H7 (cell line): Measurements from ENCODE around the gene PTX4. TPM values are rescaled to one million over a fixed set of nuclear protein-coding genes. Genes with fewer than 3 reads are reported as not detected.
A peak's percentile ranks its signal among the peaks of the same experiment; 100 is the strongest.

Experiments
- DNase-seq: peaks from one replicate; pipeline ENCODE4 v3.0.0; 2012
- H3K27me3 ChIP-seq: 2 replicates; pipeline ENCODE4 v1.6.0; 2011; ENCODE audit warnings: mild to moderate bottlenecking, low read length; ENCODE audit not compliant: control insufficient read depth, insufficient read depth
- H3K36me3 ChIP-seq: replicated peaks from 2 replicates; pipeline ENCODE4 v1.5.1; 2011; ENCODE audit warnings: low read length; ENCODE audit not compliant: control insufficient read depth, insufficient read depth
- H3K4me3 ChIP-seq: 2 replicates; pipeline ENCODE4 v1.5.1; 2011; ENCODE audit warnings: low read depth, mild to moderate bottlenecking, control low read depth, low read length, moderate library complexity; ENCODE audit not compliant: insufficient read depth
- total RNA-seq: library from RNA; depleted of rRNA; stranded (reverse); fragments of >200 nt; shearing (Covaris generic); gene quantifications from 2 replicates; pipeline ENCODE4 v1.2.3, GENCODE V29; 2014

The PTX4 gene
- total RNA-seq, 1 experiment from 2014 or later = not detected

- peaks cover 4% of the 10 kb centered on the region for H3K36me3 ChIP-seq
- H3K27me3 ChIP-seq = no peaks in the 10 kb centered on the region
- DNase-seq = no peak
- H3K4me3 ChIP-seq = no peak overlapping the region
Observed at GRCh38 chr16:1457489-1458245, 31.1 kb downstream of the PTX4 start.

- no peaks in the 10 kb centered on the region for H3K27me3 ChIP-seq
- H3K4me3 ChIP-seq = no peak overlapping the region
- DNase-seq = no peak
- peaks cover 4% of the 10 kb centered on the region for H3K36me3 ChIP-seq
Observed at GRCh38 chr16:1456951-1457350, 31.8 kb downstream of the PTX4 start.

DNA sequence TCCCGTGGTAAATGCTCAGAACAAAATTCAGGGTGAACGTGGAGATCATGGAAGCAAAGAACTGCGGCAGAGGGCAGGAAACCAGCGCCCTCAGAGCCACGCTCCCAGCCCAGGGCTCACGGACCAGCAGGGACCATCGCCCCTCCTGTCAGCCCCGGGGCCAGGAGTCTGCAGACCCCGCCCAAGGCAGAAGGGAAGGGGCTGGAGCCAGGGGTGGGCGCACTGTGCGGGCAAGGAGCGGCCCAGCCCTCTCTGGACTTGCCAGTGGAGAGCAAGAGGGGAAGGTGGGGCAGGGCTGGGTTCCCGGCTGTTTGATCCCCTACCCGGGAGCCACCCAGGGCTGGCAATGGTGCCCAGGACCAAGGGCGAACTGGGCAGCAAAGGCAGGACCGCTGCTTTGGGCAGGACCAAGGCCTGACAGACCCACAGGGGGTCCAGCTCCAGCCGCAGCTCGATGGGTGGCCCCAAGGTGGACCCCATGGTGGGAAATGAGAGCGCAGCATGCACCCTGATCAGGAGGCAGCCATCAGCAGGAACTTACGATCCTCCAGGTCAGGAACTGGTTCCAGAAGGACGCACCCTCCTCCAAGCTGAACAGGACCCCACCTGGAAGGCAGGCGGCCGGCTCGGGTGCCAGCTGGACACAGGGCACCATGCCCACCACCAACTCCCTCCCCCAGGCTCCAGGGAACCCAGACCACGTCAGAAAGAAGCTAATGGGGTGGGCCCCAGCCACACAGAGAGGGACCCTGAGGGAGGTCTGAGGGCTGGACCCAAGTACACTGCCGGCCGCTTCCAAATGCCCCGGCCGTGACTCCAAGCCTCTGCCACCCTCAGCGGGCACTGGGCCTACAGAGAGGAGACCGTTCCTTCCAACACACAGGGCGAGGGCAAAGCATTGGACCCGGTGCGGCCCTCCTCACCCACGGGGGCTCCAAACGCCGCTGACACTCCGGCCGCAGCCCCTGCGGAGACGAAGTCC is 33.3 kb downstream of the PTX4 start:
- H3K36me3 ChIP-seq = peaks cover 4% of the 10 kb centered on the region
- no peaks in the 10 kb centered on the region for H3K27me3 ChIP-seq
- H3K4me3 ChIP-seq = no peak overlapping the region
- DNase-seq = no peak

DNA sequence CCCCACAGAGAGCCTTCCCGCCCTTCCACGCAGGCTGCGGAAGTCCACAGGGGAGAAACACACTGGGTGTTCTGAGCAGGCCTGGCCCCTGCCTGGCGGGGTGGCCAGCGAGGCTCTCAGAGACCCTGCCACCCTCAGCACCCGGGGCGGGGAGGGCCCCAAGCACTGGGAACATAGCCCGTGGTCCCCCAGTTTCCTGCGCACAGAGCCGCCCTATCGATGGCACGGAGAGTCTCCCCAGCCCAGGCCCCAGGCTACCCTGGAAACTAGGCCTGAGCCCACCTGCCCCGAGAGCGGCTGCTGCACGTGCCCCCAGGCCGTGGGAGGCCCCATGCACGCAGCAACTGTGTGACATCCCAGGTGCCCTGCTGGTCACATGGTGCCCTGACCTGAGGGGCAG is 34.2 kb downstream of the PTX4 start:
- DNase-seq = no peak
- H3K36me3 ChIP-seq = peaks cover 4% of the 10 kb centered on the region
- H3K4me3 ChIP-seq = no peak overlapping the region
- H3K27me3 ChIP-seq = no peaks in the 10 kb centered on the region

- Histone ChIP-seq H3K4me3 (no peak overlapping the region), H3K27me3 (no peaks in the 10 kb centered on the region), H3K36me3 (peaks cover 3% of the 10 kb centered on the region)
- no peak for DNase-seq
Observed at GRCh38 chr16:1453316-1453715, 35.4 kb downstream of the PTX4 start.

- no peak for DNase-seq
- no peak overlapping the region for H3K4me3 ChIP-seq
- H3K27me3 ChIP-seq = no peaks in the 10 kb centered on the region
- peaks cover 3% of the 10 kb centered on the region for H3K36me3 ChIP-seq
Observed at GRCh38 chr16:1452530-1452929, 36.2 kb downstream of the PTX4 start.

DNA sequence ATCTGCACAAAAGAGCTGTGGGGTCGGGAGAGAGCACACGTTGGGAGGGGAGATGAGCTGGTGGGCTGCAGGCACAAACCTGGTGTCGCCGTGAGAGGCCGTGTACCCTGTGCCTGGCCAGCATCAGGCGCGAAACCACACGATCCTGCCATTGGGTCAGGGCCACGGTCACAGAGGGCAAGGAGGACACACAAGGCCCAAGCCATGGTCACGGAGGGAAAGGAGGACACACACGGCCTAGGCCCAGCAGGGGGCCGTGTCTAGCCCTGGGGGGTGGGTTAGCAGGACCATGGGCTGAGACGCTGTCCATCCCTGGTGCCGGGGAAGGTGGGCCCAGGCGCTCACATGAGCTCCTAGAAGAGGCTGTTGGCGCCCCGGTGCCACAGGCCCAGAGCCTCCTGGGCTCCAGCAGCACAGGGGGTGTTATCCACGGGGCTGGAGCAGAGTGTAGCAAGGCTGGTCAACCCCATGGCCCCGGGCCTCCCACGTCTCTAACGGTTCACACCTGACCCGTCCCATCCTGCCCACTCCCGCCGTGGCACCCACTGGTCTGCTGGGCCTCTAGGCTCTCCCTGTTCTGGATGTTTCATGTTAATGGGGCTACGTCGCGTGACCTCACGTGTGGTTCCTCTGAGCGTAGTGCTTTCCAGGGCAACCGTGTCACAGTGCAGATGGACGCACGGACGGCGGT is 36.9 kb downstream of the PTX4 start:
- DNase-seq = no peak
- H3K27me3 ChIP-seq = no peaks in the 10 kb centered on the region
- peaks cover 3% of the 10 kb centered on the region for H3K36me3 ChIP-seq
- no peak overlapping the region for H3K4me3 ChIP-seq

DNA sequence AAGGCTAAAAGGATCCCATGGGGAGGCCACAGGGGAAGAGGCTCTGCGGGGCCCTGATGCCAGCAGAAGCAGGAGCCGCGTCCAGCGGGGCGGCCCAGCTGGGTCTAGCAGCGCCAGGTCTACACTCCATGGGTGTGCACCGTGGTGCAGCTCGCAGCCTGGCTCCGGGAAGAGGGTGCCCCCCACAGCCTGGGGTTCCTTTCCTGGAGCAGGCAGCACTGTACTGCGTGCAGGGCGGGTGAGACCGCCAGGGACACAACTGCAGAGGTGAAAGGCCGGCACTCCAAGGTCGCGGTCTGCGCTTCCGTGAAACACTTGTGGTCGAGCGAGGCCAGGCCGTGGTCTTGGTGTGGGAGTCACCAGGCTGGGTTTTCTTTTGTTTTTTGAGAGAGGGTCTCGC is 37.9 kb downstream of the PTX4 start:
- no peak for DNase-seq
- peaks cover 3% of the 10 kb centered on the region for H3K36me3 ChIP-seq
- H3K27me3 ChIP-seq = no peaks in the 10 kb centered on the region
- H3K4me3 ChIP-seq = no peak overlapping the region

- Histone ChIP-seq H3K4me3 (no peak overlapping the region), H3K36me3 (peaks cover 3% of the 10 kb centered on the region), H3K27me3 (no peaks in the 10 kb centered on the region)
- peak; percentile 90 for DNase-seq
Observed at GRCh38 chr16:1450218-1450617, 38.5 kb downstream of the PTX4 start.

DNA sequence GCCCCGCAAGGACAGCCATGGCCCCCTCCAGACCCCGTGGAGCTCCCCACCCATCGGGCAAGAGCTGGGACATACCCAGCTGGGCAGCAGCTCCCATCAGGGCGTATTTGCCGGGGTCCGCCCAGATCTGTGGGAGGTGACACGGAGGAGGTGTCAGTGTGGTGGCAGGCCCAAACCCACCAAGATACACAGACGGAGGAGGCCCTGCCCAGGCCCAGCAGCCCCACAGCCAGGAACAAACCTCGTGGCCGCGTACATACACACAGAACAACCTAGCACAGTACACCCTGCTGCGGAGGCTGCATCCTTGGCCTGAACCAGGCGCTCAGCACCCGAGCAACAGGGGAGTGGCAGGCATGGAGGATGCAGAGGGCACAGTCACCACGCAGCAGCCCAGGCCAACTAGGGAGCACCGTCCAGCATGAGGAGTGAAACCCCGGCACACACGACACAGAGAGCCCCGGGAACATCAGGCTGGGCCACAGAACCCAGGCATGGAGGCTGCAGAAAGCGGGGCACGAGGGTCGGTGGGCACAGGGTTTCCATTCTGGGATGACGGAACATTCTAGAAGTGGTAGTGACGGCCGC is 39.4 kb downstream of the PTX4 start:
- DNase-seq = no peak
- Histone ChIP-seq H3K36me3 (peaks cover 3% of the 10 kb centered on the region), H3K27me3 (no peaks in the 10 kb centered on the region), H3K4me3 (no peak overlapping the region)

DNA sequence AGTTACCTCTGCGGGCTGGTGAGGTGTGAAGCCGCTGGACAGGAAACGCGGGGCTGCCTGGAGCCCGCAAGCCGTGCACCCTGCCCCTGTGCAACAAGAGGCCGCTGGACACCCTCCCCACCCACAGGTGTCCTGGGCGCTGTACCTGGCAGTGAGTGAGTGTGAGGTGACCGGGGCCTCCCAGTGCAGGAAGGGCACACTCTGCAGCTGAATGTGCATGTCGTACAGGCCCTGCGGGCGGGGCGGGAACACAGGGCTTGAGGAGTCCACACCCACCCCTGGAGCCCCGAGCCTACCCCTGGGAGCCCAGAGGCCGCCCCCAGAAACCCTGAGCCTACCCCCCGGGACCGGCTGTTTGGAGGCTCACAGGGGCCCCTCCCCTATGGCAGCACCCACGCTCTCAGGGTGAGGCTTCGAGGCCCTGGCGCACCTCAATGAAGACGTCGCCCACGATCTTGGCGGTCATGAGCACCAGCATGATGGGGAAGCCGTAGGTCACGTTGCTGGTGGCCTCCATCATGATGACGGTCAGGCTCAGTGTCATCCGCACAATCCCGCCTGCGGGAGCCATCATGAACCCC is 40.1 kb downstream of the PTX4 start:
- H3K27me3 ChIP-seq = no peaks in the 10 kb centered on the region
- H3K4me3 ChIP-seq = no peak overlapping the region
- no peak for DNase-seq
- H3K36me3 ChIP-seq = peaks cover 1% of the 10 kb centered on the region

DNA sequence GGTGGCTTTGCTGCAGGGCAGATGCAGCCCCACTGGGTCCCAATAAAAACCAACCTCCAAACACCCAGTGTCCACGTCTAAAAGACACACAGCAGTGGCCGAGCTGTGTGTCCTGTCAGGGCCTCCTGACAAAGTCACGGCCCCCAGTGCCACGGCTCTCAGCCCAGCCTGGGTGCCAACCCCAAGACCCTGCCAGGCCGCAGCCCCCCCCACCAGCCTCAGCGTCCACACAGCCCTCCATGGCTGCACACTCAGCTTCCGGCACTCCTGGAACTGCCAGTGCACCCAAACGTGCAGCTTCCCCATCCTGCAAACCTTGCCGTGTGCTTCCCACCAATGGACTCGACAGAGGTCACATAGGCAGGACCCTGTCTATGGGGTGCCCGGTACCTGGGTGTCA is 40.8 kb downstream of the PTX4 start:
- no peaks in the 10 kb centered on the region for H3K27me3 ChIP-seq
- no peak overlapping the region for H3K4me3 ChIP-seq
- H3K36me3 ChIP-seq = no peaks in the 10 kb centered on the region; the same call in none of the 2 replicates
- no peak for DNase-seq

DNA sequence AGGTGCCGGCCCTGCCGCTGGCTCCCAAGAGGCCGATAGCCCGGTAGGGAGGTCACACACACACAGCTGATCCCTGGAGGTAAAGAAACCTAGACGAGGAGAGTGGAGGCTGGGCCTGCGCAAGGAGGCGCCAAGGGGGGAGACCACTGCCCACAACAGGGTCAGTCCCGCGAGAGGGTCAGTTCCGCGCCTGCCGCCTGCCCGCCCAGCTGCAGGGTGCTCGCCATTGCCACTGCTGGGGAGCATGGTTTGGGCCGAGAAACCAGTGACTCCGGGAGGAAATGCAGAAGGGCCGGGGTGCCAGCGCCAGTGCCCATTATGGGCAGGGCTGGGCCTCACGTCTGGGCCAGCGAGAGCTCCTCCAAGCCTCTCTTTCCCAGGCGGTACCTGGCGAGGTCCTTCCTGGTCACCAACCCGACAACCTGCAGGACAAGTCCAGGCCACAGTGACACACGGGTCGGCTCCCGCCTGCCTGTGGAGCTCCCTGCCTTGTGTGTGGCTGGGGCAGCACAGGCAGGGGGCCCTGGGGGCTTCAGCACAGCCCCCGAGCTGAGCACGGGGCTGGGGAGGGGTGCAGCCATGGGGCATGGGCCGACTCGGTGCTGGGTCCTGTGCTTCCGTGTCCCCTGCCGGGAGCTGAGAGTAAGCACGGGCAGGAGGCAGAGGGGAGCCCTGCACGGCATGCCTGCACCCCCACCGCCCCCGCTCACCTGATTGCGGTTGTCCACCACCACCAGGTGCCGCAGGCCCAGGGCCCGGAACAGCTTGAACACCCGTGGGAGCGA is 42.3 kb downstream of the PTX4 start:
- no peak for DNase-seq
- H3K36me3 ChIP-seq = no peaks in the 10 kb centered on the region; the same call in none of the 2 replicates
- H3K4me3 ChIP-seq = no peak overlapping the region
- no peaks in the 10 kb centered on the region for H3K27me3 ChIP-seq
